Endothelial cell of umbilical vein (primary cell): ENCODE data around the gene KCTD20. TPM values are rescaled to one million over a fixed set of nuclear protein-coding genes. Genes with fewer than 3 reads are reported as not detected.

Experiments
- BruUV-seq: library from RNA; stranded (reverse); fragments of 400-500 nt; replicated peaks from 2 replicates; lab custom pipeline; 2021; lab: Mats Ljungman, UMichigan
- CTCF ChIA-PET: fragments of 300-600, 350-600 bp; sonication (Branson Sonifier 250); formaldehyde crosslinking; loops from one replicate; lab custom pipeline; 2021; ENCODE audit warnings: antibody characterized with exemption, inconsistent platforms; lab: Charles Lee
- POLR2A ChIA-PET: fragments of 300-600, 350-600 bp; sonication (Branson Sonifier 250); formaldehyde crosslinking; loops from one replicate; lab custom pipeline; 2021; ENCODE audit warnings: antibody characterized with exemption, inconsistent platforms; lab: Charles Lee
- DNase-seq: peaks from one replicate; pipeline ENCODE4 v3.0.0-alpha.2; 2011; ENCODE audit warnings: low read depth, low spot score
- FAIRE-seq: peaks from 2 replicates; lab custom pipeline; 2011; peaks lifted over from hg19 to GRCh38; lab: Jason Lieb, UNC
- H2AFZ ChIP-seq: 2 replicates; pipeline ENCODE4 v1.6.0; 2012; ENCODE audit warnings: low read depth, low read length, control low read depth, inconsistent platforms
- H3K27ac ChIP-seq: 2 replicates; pipeline ENCODE4 v1.5.1; 2011; ENCODE audit warnings: low read depth, mild to moderate bottlenecking, control low read depth, low read length, moderate library complexity; ENCODE audit not compliant: insufficient read depth
- H3K27me3 ChIP-seq, 2 experiments: 2 replicates each; pipeline versions ENCODE4 v1.6.0 to v1.6.1; 2011; ENCODE audit warnings: low read length in 2 of 2, mixed read lengths in 1 of 2; ENCODE audit not compliant: control insufficient read depth in 2 of 2, insufficient read depth in 2 of 2
- H3K36me3 ChIP-seq, 2 experiments: 2 replicates in 1 of 2; 3 replicates in 1 of 2; pipeline ENCODE4 v1.5.1; 2011; ENCODE audit warnings: low read length in 2 of 2, mild to moderate bottlenecking in 1 of 2, moderate library complexity in 1 of 2; ENCODE audit not compliant: control insufficient read depth in 2 of 2, insufficient read depth in 2 of 2; ENCODE audit errors: extremely low read depth in 1 of 2
- H3K4me1 ChIP-seq: 3 replicates; pipeline ENCODE4 v1.5.1; 2011; ENCODE audit warnings: mild to moderate bottlenecking, low read length; ENCODE audit not compliant: control insufficient read depth, insufficient read depth; ENCODE audit errors: extremely low read depth
- H3K4me2 ChIP-seq: 2 replicates; pipeline ENCODE4 v1.6.1; 2011; ENCODE audit warnings: low read length, control low read depth, mixed read lengths; ENCODE audit not compliant: insufficient read depth
- H3K4me3 ChIP-seq, 3 experiments: fragments of 200-600 bp in 1 of 3; sonication (generic), shearing (Covaris generic) in 1 of 3; replicated peaks in 1 of 3; 2 replicates each; pipeline ENCODE4 v1.5.1; 2011 to 2016; ENCODE audit warnings: control low read depth in 3 of 3, low read length in 3 of 3, mild to moderate bottlenecking in 2 of 3, inconsistent platforms in 1 of 3, low read depth in 1 of 3, moderate library complexity in 1 of 3; ENCODE audit not compliant: insufficient read depth in 1 of 3
- H3K79me2 ChIP-seq: 2 replicates; pipeline ENCODE4 v1.6.0; 2012; ENCODE audit warnings: low read length, inconsistent platforms; ENCODE audit not compliant: control insufficient read depth, insufficient read depth
- H3K9ac ChIP-seq: replicated peaks from 2 replicates; pipeline ENCODE3; 2011; ENCODE audit warnings: low read length, control low read depth; ENCODE audit not compliant: insufficient read depth; ENCODE audit errors: extremely low read depth
- H3K9me1 ChIP-seq: replicated peaks from 3 replicates; pipeline ENCODE4 v1.6.0; 2011; ENCODE audit warnings: mild to moderate bottlenecking, low read length; ENCODE audit not compliant: control insufficient read depth, insufficient read depth; ENCODE audit errors: extremely low read depth
- H3K9me3 ChIP-seq: replicated peaks from 2 replicates; pipeline ENCODE4 v1.5.1; 2012; ENCODE audit warnings: low read length, inconsistent platforms; ENCODE audit not compliant: control insufficient read depth, insufficient read depth
- H4K20me1 ChIP-seq: replicated peaks from 2 replicates; pipeline ENCODE3; 2011; ENCODE audit warnings: mild to moderate bottlenecking, low read length; ENCODE audit not compliant: control insufficient read depth, insufficient read depth; ENCODE audit errors: extremely low read depth
- EZH2 ChIP-seq: IDR thresholded peaks from 2 replicates; pipeline ENCODE4 v1.6.1; 2012; ENCODE audit warnings: borderline replicate concordance, low read depth, mild to moderate bottlenecking, moderate library complexity, low read length, inconsistent platforms; ENCODE audit not compliant: severe bottlenecking
- FOS ChIP-seq: IDR thresholded peaks from 2 replicates; pipeline ENCODE4 v1.6.1; 2011; ENCODE audit warnings: mild to moderate bottlenecking, low read length, moderate library complexity, borderline replicate concordance; ENCODE audit not compliant: insufficient read depth
- GATA2 ChIP-seq: IDR thresholded peaks from 2 replicates; pipeline ENCODE4 v1.7.0; 2011; ENCODE audit warnings: low read depth, mild to moderate bottlenecking, moderate library complexity, mixed read lengths, low read length; ENCODE audit not compliant: insufficient read length, insufficient read depth
- JUN ChIP-seq: IDR thresholded peaks from 2 replicates; pipeline ENCODE4 v1.6.1; 2011; ENCODE audit warnings: borderline replicate concordance, low read depth; ENCODE audit not compliant: insufficient read length, insufficient read depth
- MYC ChIP-seq: IDR thresholded peaks from one replicate; pipeline ENCODE4 v1.6.1; 2011; ENCODE audit warnings: mild to moderate bottlenecking, low read depth, low read length
- POLR2A ChIP-seq: IDR thresholded peaks from 2 replicates; pipeline ENCODE4 v1.6.1; 2012; ENCODE audit warnings: low read depth, mild to moderate bottlenecking, control low read depth, low read length
- POLR2AphosphoS5 ChIP-seq: IDR thresholded peaks from 2 replicates; pipeline ENCODE4 v1.6.1; 2012; ENCODE audit warnings: low read depth, mild to moderate bottlenecking, control low read depth, low read length, moderate library complexity; ENCODE audit not compliant: insufficient read depth
- dilution Hi-C: fragments of 300-500 bp; cut with MboI; formaldehyde crosslinking; loops from one replicate; pipeline ENCODE4 v1.15.0; 2019; ENCODE audit warnings: low sequenced_read_pairs; ENCODE audit not compliant: extremely low pct_ligation_motif_present
- intact Hi-C: fragments of 100-400 bp; cut with micrococcal nuclease; formaldehyde crosslinking; loops from one replicate; pipeline ENCODE4 v1.10.0; 2022
- polyA plus RNA-seq, 4 experiments: library from polyadenylated mRNA; depleted of rRNA in 3 of 4; stranded (reverse) in 3 of 4; unstranded in 1 of 4; fragments of >200 nt; gene quantifications; 2 replicates each; pipeline versions ENCODE4 v1.2.1 to v1.2.3, GENCODE V29; 2011 to 2012; ENCODE audit warnings: missing spikeins in 1 of 4
- total RNA-seq: library from RNA; stranded (reverse); gene quantifications from 2 replicates; pipeline ENCODE4 v1.2.3, GENCODE V29; 2021
- TF ChIP-seq, protein P1 (sequence below), 2 donors: IDR thresholded peaks; 1 replicate in 1 of 2; 2 replicates in 1 of 2; pipeline ENCODE4 v1.5.1; 2011; ENCODE audit warnings: low read length in 2 of 2, mild to moderate bottlenecking in 2 of 2, moderate library complexity in 2 of 2, control low read depth in 1 of 2, inconsistent platforms in 1 of 2, low read depth in 1 of 2; ENCODE audit not compliant: insufficient read depth in 1 of 2; ENCODE audit errors: extremely low read depth in 1 of 2
- TF ChIP-seq, protein P2 (sequence below): IDR thresholded peaks from 2 replicates; pipeline ENCODE4 v1.6.1; 2011; ENCODE audit not compliant: insufficient read depth, insufficient read length

The KCTD20 gene
- total and polyA plus RNA-seq, 2 donors (not counting 3 experiments of a cell fraction or from before 2014, with no cell fraction given), result 26.2 to 47.2 TPM

- H3K9me1 ChIP-seq, result no peaks in the 10 kb centered on the region
- no TSS peak for BruUV-seq
- peaks cover 13% of the 10 kb centered on the region for H3K4me1 ChIP-seq
- H2AFZ ChIP-seq, result no peak overlapping the region
- dilution Hi-C loops (no loop called here), intact Hi-C loops (no loop called here)
- no peaks in the 10 kb centered on the region for H4K20me1 ChIP-seq
- no peak overlapping the region for H3K27ac ChIP-seq
- no peaks in the 10 kb centered on the region for H3K79me2 ChIP-seq
- no peaks in the 10 kb centered on the region for H3K9me3 ChIP-seq
- no peaks in the 10 kb centered on the region for H3K27me3 ChIP-seq
- DNase-seq, result no peak
- ChIA-PET CTCF (interaction anchor here (1.0 to 1.5 kb wide), 4 partner anchors 9 to 78 kb away, joined by 3 to 5 read pairs (median 3); no protein-coding TSS in a partner anchor), POLR2A (no interaction called here)
- H3K4me2 ChIP-seq, result no peak overlapping the region
- TF ChIP-seq, protein P1, sequence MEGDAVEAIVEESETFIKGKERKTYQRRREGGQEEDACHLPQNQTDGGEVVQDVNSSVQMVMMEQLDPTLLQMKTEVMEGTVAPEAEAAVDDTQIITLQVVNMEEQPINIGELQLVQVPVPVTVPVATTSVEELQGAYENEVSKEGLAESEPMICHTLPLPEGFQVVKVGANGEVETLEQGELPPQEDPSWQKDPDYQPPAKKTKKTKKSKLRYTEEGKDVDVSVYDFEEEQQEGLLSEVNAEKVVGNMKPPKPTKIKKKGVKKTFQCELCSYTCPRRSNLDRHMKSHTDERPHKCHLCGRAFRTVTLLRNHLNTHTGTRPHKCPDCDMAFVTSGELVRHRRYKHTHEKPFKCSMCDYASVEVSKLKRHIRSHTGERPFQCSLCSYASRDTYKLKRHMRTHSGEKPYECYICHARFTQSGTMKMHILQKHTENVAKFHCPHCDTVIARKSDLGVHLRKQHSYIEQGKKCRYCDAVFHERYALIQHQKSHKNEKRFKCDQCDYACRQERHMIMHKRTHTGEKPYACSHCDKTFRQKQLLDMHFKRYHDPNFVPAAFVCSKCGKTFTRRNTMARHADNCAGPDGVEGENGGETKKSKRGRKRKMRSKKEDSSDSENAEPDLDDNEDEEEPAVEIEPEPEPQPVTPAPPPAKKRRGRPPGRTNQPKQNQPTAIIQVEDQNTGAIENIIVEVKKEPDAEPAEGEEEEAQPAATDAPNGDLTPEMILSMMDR (IDR thresholded peaks at IDR 0.05; ENCODE audit: extremely low read depth in 1 of 2, insufficient read depth in 1 of 2, low read depth in 1 of 2, low read length in 2 of 2), result no peak
- no peak for TF ChIP-seq GATA2
- no peak for TF ChIP-seq POLR2AphosphoS5
- TF ChIP-seq POLR2A, result no peak
- no peak for TF ChIP-seq JUN
- TF ChIP-seq, protein P2, sequence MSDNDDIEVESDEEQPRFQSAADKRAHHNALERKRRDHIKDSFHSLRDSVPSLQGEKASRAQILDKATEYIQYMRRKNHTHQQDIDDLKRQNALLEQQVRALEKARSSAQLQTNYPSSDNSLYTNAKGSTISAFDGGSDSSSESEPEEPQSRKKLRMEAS, result no peak
- TF ChIP-seq MYC, result no peak
- no peak for TF ChIP-seq EZH2
- TF ChIP-seq FOS, result no peak
- no peaks in the 10 kb centered on the region for H3K36me3 ChIP-seq
- H3K9ac ChIP-seq, result no peak overlapping the region
- H3K4me3 ChIP-seq, result no peak overlapping the region
- FAIRE-seq, result no peak
These were observed 23.5 kb upstream of the KCTD20 start for GRCh38 chr6:36419310-36419709.
